DOHH2 (cell line): ENCODE data around the gene IL10.

Experiments
- CTCF ChIP-seq: fragments of 200-600 bp; sonication (generic); IDR thresholded peaks from one replicate; pipeline ENCODE4 v1.5.1; 2014; ENCODE audit warnings: antibody characterized with exemption, mild to moderate bottlenecking, low read depth, low read length; ENCODE audit not compliant: poor library complexity, severe bottlenecking
- EZH2phosphoT487 ChIP-seq: fragments of 200-600 bp; sonication (generic); IDR thresholded peaks from 2 replicates; pipeline ENCODE4 v1.6.1; 2017; ENCODE audit warnings: borderline replicate concordance, mild to moderate bottlenecking, antibody characterized with exemption, low read length, moderate library complexity, mixed read lengths

DNA sequence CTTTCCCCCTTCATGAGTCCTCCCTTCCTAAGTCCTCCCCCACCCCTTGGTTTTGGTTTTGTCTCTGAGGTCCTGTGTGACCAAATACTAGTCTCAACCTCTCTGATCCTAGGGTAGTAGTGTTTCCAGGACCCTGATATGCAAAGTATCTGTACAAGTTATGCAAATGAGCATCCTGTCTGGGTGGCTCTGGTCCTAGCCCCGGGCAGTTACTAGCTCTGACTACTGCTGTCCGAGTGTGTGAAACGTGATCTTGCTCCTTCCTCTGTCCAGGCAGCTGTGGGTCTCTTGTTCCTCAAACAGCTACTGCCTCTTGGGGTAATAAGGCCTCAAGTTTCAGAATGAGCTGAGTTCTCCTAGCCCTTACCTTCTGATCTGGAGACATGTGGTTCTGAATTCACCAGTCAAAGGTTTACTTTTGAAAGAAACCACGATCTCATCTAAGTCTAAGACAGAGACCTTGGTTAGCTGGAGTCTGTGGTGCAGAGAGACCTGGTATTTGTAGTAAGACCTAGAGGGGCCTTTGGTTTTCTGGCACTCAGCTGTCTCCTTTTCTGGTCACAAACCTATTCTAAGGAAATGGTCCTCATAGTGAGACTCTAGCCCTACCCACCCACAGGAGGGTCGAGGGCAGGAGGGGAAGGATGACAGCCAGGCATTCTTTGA lies 32.8 kb downstream of the IL10 start:
- TF ChIP-seq EZH2phosphoT487, result no peak
- TF ChIP-seq CTCF, result no peak
